ENCODE data around the gene AFAP1L2.

The AFAP1L2 gene

GRCh38 chr10:114343623-114344505, 60.4 kb downstream of the AFAP1L2 start:
- no peak for DNase-seq
- H3K9me2 ChIP-seq (replicated peaks; ENCODE audit: insufficient read depth, low read length) = no peaks in the 10 kb centered on the region
- 0 out of 2 replicates have a peak overlapping the region, but pooled peaks have one; percentile 13 for H2AFZ ChIP-seq (ENCODE audit: low read length)
- H3K36me3 ChIP-seq (replicated peaks; ENCODE audit: insufficient read depth, low read length) = no peaks in the 10 kb centered on the region
- H3K79me2 ChIP-seq (ENCODE audit: low read length) = no peaks in the 10 kb centered on the region
- no peaks in the 10 kb centered on the region for H4K20me1 ChIP-seq (ENCODE audit: insufficient read depth, low read length)
- no peak overlapping the region for H3K4me3 ChIP-seq (ENCODE audit: low read length)
- H3K9me3 ChIP-seq (replicated peaks; ENCODE audit: insufficient read depth, low read length) = no peaks in the 10 kb centered on the region
- H3K4me1 ChIP-seq (ENCODE audit: low read length) = no peaks in the 10 kb centered on the region
- H3K27me3 ChIP-seq (replicated peaks; ENCODE audit: insufficient read depth, low read length) = no peaks in the 10 kb centered on the region
- H3K4me2 ChIP-seq (ENCODE audit: low read depth, low read length) = no peak overlapping the region
- TF ChIP-seq EZH2 (optimal IDR thresholded peaks at IDR 0.05; ENCODE audit: low read depth, low read length) (no peak), CTCF (IDR thresholded peaks at IDR 0.05; ENCODE audit: low read length) (no peak), EZH2phosphoT487 (IDR thresholded peaks at IDR 0.05; ENCODE audit: low read length) (no peak)
- H3K27ac ChIP-seq (ENCODE audit: low read length) = no peak overlapping the region
- no peak overlapping the region for H3K9ac ChIP-seq (ENCODE audit: low read length)
- H3F3A ChIP-seq (ENCODE audit: insufficient read depth, low read length) = no peaks in the 10 kb centered on the region

GRCh38 chr10:114342976-114343375, 61.3 kb downstream of the AFAP1L2 start:
- Histone ChIP-seq H3K9ac (ENCODE audit: low read length) (no peak overlapping the region), H3K27me3 (replicated peaks; ENCODE audit: insufficient read depth, low read length) (no peaks in the 10 kb centered on the region), H3F3A (ENCODE audit: insufficient read depth, low read length) (no peaks in the 10 kb centered on the region), H3K4me3 (ENCODE audit: low read length) (no peak overlapping the region), H2AFZ (ENCODE audit: low read length) (no peak overlapping the region), H3K9me2 (replicated peaks; ENCODE audit: insufficient read depth, low read length) (no peaks in the 10 kb centered on the region), H3K36me3 (replicated peaks; ENCODE audit: insufficient read depth, low read length) (no peaks in the 10 kb centered on the region), H3K27ac (ENCODE audit: low read length) (no peak overlapping the region), H3K9me3 (replicated peaks; ENCODE audit: insufficient read depth, low read length) (no peaks in the 10 kb centered on the region), H3K79me2 (ENCODE audit: low read length) (no peaks in the 10 kb centered on the region), H4K20me1 (ENCODE audit: insufficient read depth, low read length) (no peaks in the 10 kb centered on the region), H3K4me2 (ENCODE audit: low read depth, low read length) (no peak overlapping the region), H3K4me1 (ENCODE audit: low read length) (no peaks in the 10 kb centered on the region)
- DNase-seq = no peak
- TF ChIP-seq EZH2phosphoT487 (IDR thresholded peaks at IDR 0.05; ENCODE audit: low read length) (no peak), CTCF (IDR thresholded peaks at IDR 0.05; ENCODE audit: low read length) (no peak), EZH2 (optimal IDR thresholded peaks at IDR 0.05; ENCODE audit: low read depth, low read length) (no peak)

GRCh38 chr10:114340816-114341215, 63.5 kb downstream of the AFAP1L2 start:
- Histone ChIP-seq H3K4me2 (ENCODE audit: low read depth, low read length) (no peak overlapping the region), H3K36me3 (replicated peaks; ENCODE audit: insufficient read depth, low read length) (no peaks in the 10 kb centered on the region), H3K27me3 (replicated peaks; ENCODE audit: insufficient read depth, low read length) (no peaks in the 10 kb centered on the region), H2AFZ (ENCODE audit: low read length) (no peak overlapping the region), H3K4me1 (ENCODE audit: low read length) (peaks cover 8% of the 10 kb centered on the region), H3K9ac (ENCODE audit: low read length) (no peak overlapping the region), H3K27ac (ENCODE audit: low read length) (no peak overlapping the region), H3K9me3 (replicated peaks; ENCODE audit: insufficient read depth, low read length) (no peaks in the 10 kb centered on the region), H4K20me1 (ENCODE audit: insufficient read depth, low read length) (no peaks in the 10 kb centered on the region), H3K9me2 (replicated peaks; ENCODE audit: insufficient read depth, low read length) (no peaks in the 10 kb centered on the region), H3K4me3 (ENCODE audit: low read length) (no peak overlapping the region), H3F3A (ENCODE audit: insufficient read depth, low read length) (peaks cover 2% of the 10 kb centered on the region; the same call in 1 of the 2 replicates), H3K79me2 (ENCODE audit: low read length) (no peaks in the 10 kb centered on the region)
- TF ChIP-seq EZH2phosphoT487 (IDR thresholded peaks at IDR 0.05; ENCODE audit: low read length) (no peak), CTCF (IDR thresholded peaks at IDR 0.05; ENCODE audit: low read length) (no peak), EZH2 (optimal IDR thresholded peaks at IDR 0.05; ENCODE audit: low read depth, low read length) (no peak)
- DNase-seq = no peak
